A673 (cell line): ENCODE results near the gene CTIF. TPM values are rescaled to one million over a fixed set of nuclear protein-coding genes. Genes with fewer than 3 reads are reported as not detected.

Source experiments
- BruUV-seq: library from RNA; stranded (reverse); fragments of 400-500 nt; replicated peaks from 2 replicates; lab custom pipeline; 2021; lab: Mats Ljungman, UMichigan
- CTCF ChIA-PET: fragments of 300-600 bp; sonication (Branson Sonifier 250); formaldehyde crosslinking; loops from one replicate; lab custom pipeline; 2022; ENCODE audit warnings: antibody characterized with exemption; lab: Charles Lee
- POLR2A ChIA-PET: fragments of 300-600 bp; sonication (Branson Sonifier 250); formaldehyde crosslinking; loops from one replicate; lab custom pipeline; 2022; ENCODE audit warnings: antibody characterized with exemption; ENCODE audit not compliant: low non-redundant PET; lab: Charles Lee
- DNase-seq: peaks from one replicate; pipeline ENCODE4 v3.0.0-alpha.2; 2015; ENCODE audit warnings: low spot score
- H3K27ac ChIP-seq: fragments of 200-600 bp; sonication (generic); 2 replicates; pipeline ENCODE4 v1.5.1; 2016; ENCODE audit warnings: mixed run types, low read depth, mild to moderate bottlenecking, mixed read lengths, antibody characterized with exemption, low read length; ENCODE audit not compliant: poor library complexity, severe bottlenecking
- H3K27me3 ChIP-seq: fragments of 200-600 bp; sonication (generic); replicated peaks from 2 replicates; pipeline ENCODE4 v1.6.1; 2017; ENCODE audit warnings: mixed run types, low read depth, mild to moderate bottlenecking, mixed read lengths, antibody characterized with exemption, low read length; ENCODE audit not compliant: insufficient read depth, poor library complexity
- H3K36me3 ChIP-seq: fragments of 200-600 bp; sonication (generic); 2 replicates; pipeline ENCODE4 v1.6.1; 2016; ENCODE audit warnings: mixed run types, mild to moderate bottlenecking, mixed read lengths, antibody characterized with exemption, low read length; ENCODE audit not compliant: insufficient read depth, poor library complexity, severe bottlenecking
- H3K4me1 ChIP-seq: fragments of 200-600 bp; sonication (generic); 2 replicates; pipeline ENCODE4 v1.6.1; 2017; ENCODE audit warnings: mixed run types, mild to moderate bottlenecking, mixed read lengths, antibody characterized with exemption, low read length; ENCODE audit not compliant: insufficient read depth, poor library complexity, severe bottlenecking
- H3K4me3 ChIP-seq: fragments of 200-600 bp; sonication (generic); 2 replicates; pipeline ENCODE4 v1.5.1; 2016; ENCODE audit warnings: low read depth, mixed run types, mild to moderate bottlenecking, mixed read lengths, low read length; ENCODE audit not compliant: poor library complexity, severe bottlenecking
- H3K9me3 ChIP-seq: fragments of 200-600 bp; sonication (generic); 2 replicates; pipeline ENCODE4 v1.6.1; 2016; ENCODE audit warnings: mixed run types, low read depth, mild to moderate bottlenecking, mixed read lengths, antibody characterized with exemption, low read length; ENCODE audit not compliant: poor library complexity, severe bottlenecking
- EZH2 ChIP-seq: fragments of 200-600 bp; sonication (generic); IDR thresholded peaks from 2 replicates; pipeline ENCODE4 v1.6.1; 2017; ENCODE audit warnings: borderline replicate concordance, low read depth, mild to moderate bottlenecking, mixed read lengths, antibody characterized with exemption, low read length; ENCODE audit not compliant: poor library complexity, severe bottlenecking
- intact Hi-C: fragments of 100-400 bp; cut with micrococcal nuclease; formaldehyde crosslinking; loops from one replicate; pipeline ENCODE4 v1.10.0; 2022; ENCODE audit not compliant: unreplicated experiment
- total RNA-seq: library from RNA; stranded (reverse); gene quantifications from 2 replicates; pipeline ENCODE4 v1.2.3, GENCODE V29; 2021
- TF ChIP-seq, protein P1 (sequence below): fragments of 300-800, 200-600 bp; sonication (generic); conservative IDR thresholded peaks from 2 replicates; pipeline ENCODE4 v1.5.1; 2017; ENCODE audit warnings: low read depth, mild to moderate bottlenecking, antibody characterized with exemption, low read length, moderate library complexity, mixed read lengths

The CTIF gene
- total RNA-seq, 1 experiment from 2014 or later: 23.5 TPM

- no peaks in the 10 kb centered on the region for H3K9me3 ChIP-seq
- no peaks in the 10 kb centered on the region for H3K27me3 ChIP-seq
- no peaks in the 10 kb centered on the region for H3K4me1 ChIP-seq
- intact Hi-C loops: no loop called here
- TF ChIP-seq, protein P1, sequence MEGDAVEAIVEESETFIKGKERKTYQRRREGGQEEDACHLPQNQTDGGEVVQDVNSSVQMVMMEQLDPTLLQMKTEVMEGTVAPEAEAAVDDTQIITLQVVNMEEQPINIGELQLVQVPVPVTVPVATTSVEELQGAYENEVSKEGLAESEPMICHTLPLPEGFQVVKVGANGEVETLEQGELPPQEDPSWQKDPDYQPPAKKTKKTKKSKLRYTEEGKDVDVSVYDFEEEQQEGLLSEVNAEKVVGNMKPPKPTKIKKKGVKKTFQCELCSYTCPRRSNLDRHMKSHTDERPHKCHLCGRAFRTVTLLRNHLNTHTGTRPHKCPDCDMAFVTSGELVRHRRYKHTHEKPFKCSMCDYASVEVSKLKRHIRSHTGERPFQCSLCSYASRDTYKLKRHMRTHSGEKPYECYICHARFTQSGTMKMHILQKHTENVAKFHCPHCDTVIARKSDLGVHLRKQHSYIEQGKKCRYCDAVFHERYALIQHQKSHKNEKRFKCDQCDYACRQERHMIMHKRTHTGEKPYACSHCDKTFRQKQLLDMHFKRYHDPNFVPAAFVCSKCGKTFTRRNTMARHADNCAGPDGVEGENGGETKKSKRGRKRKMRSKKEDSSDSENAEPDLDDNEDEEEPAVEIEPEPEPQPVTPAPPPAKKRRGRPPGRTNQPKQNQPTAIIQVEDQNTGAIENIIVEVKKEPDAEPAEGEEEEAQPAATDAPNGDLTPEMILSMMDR: no peak
- no peak for TF ChIP-seq EZH2
- H3K4me3 ChIP-seq: no peak overlapping the region
- POLR2A ChIA-PET: no interaction called here
- CTCF ChIA-PET: interaction anchor here (1.0 kb wide), 1 partner anchor 253 kb away, joined by 3 read pairs; no protein-coding TSS in a partner anchor
- BruUV-seq: no TSS peak
- DNase-seq: no peak
- H3K27ac ChIP-seq: no peak overlapping the region
- no peaks in the 10 kb centered on the region for H3K36me3 ChIP-seq
Measured at GRCh38 chr18:48697441-48697840, 158.6 kb downstream of the CTIF start.

DNA sequence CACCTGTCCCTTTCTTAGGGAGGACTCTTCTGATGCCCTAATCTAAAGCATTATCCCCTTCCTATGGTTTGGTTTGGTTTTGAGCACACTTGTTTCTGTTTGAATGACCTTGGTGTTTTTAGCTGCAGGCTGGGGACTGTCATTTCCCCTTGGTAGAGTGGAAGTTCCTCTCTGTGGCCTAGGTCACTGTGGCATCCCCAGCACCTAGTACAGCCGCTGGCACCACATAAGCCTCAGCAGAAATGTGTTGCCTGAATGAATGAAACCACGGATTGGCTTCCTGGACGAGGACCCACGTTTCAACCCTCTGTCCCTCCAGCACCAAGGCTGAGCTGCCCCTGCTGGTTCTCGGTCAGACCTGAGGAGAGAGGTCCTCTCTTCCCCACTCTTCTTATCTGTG, 159.9 kb downstream of the CTIF start:
- no peak for DNase-seq
- intact Hi-C loops: no loop called here
- H3K9me3 ChIP-seq: no peaks in the 10 kb centered on the region
- H3K4me1 ChIP-seq: no peaks in the 10 kb centered on the region
- ChIA-PET CTCF (no interaction called here), POLR2A (no interaction called here)
- H3K27me3 ChIP-seq: no peaks in the 10 kb centered on the region
- H3K36me3 ChIP-seq: no peaks in the 10 kb centered on the region
- no TSS peak for BruUV-seq
- TF ChIP-seq, protein P1: no peak
- no peak for TF ChIP-seq EZH2
- H3K4me3 ChIP-seq: no peak overlapping the region
- H3K27ac ChIP-seq: no peak overlapping the region

- TF ChIP-seq EZH2: no peak
- TF ChIP-seq, protein P1: no peak
- no peak for DNase-seq
- no peaks in the 10 kb centered on the region for H3K27me3 ChIP-seq
- no peaks in the 10 kb centered on the region for H3K36me3 ChIP-seq
- BruUV-seq: no TSS peak
- H3K27ac ChIP-seq: no peak overlapping the region
- POLR2A ChIA-PET: no interaction called here
- CTCF ChIA-PET: no interaction called here
- H3K4me3 ChIP-seq: no peak overlapping the region
- no peaks in the 10 kb centered on the region for H3K9me3 ChIP-seq
- no peaks in the 10 kb centered on the region for H3K4me1 ChIP-seq
- intact Hi-C loops: no loop called here
Measured at GRCh38 chr18:48699761-48700160, 160.9 kb downstream of the CTIF start.
